ENCODE results near the gene PCDHGC4.

DNA sequence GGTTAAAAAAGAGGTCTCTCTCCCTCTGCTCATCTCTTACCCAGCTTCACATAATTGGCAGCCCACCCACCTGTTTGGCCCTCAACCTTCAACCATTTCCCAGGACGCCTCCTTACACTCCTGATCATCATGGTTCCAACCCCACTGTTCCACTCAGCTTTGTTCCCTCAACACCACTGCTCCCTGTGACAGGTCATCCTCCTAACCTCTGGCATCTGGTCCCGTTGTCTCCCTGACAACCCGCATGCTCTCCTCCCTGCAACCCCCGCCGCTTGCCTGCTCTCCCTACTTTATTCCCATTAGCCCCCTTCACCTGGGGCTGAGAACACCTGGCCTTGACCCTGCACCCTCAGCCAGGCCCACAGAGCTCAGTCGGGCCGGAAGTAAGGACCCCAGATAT lies 16.9 kb downstream of the PCDHGC4 start:
- TF ChIP-seq, protein P1, sequence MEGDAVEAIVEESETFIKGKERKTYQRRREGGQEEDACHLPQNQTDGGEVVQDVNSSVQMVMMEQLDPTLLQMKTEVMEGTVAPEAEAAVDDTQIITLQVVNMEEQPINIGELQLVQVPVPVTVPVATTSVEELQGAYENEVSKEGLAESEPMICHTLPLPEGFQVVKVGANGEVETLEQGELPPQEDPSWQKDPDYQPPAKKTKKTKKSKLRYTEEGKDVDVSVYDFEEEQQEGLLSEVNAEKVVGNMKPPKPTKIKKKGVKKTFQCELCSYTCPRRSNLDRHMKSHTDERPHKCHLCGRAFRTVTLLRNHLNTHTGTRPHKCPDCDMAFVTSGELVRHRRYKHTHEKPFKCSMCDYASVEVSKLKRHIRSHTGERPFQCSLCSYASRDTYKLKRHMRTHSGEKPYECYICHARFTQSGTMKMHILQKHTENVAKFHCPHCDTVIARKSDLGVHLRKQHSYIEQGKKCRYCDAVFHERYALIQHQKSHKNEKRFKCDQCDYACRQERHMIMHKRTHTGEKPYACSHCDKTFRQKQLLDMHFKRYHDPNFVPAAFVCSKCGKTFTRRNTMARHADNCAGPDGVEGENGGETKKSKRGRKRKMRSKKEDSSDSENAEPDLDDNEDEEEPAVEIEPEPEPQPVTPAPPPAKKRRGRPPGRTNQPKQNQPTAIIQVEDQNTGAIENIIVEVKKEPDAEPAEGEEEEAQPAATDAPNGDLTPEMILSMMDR (IDR thresholded peaks at IDR 0.05) = no peak
- TF ChIP-seq TCF7L2 (IDR thresholded peaks at IDR 0.05; ENCODE audit: low read depth, low read length) = no peak
- no peak for TF ChIP-seq POLR2AphosphoS5 (IDR thresholded peaks at IDR 0.05; ENCODE audit: low read depth, low read length)
